GM23248 (cell line): ENCODE measurements around the gene LCLAT1. TPM values are rescaled to one million over a fixed set of nuclear protein-coding genes. Genes with fewer than 3 reads are reported as not detected.

Experiments
- DNase-seq: peaks from one replicate; pipeline ENCODE4 v3.0.0-alpha.2; 2015
- H2AFZ ChIP-seq: fragments of 200-600 bp; sonication (generic); 2 replicates; pipeline ENCODE4 v1.6.1; 2016; ENCODE audit warnings: antibody characterized with exemption
- H3F3A ChIP-seq: fragments of 200-600 bp; sonication (generic); 2 replicates; pipeline ENCODE4 v1.6.1; 2016; ENCODE audit warnings: mild to moderate bottlenecking, antibody characterized with exemption, mixed run types; ENCODE audit not compliant: insufficient read depth
- H3K27ac ChIP-seq: fragments of 200-600 bp; sonication (generic); 2 replicates; pipeline ENCODE4 v1.5.1; 2016; ENCODE audit warnings: mild to moderate bottlenecking
- H3K27me3 ChIP-seq: fragments of 200-600 bp; sonication (generic); replicated peaks from 2 replicates; pipeline ENCODE4 v1.6.1; 2016; ENCODE audit warnings: mild to moderate bottlenecking; ENCODE audit not compliant: insufficient read depth
- H3K36me3 ChIP-seq: fragments of 200-600 bp; sonication (generic); 2 replicates; pipeline ENCODE4 v1.6.1; 2016; ENCODE audit warnings: low read depth, mild to moderate bottlenecking
- H3K4me1 ChIP-seq: fragments of 200-600 bp; sonication (generic); 2 replicates; pipeline ENCODE4 v1.6.1; 2016; ENCODE audit warnings: mild to moderate bottlenecking; ENCODE audit not compliant: insufficient read depth
- H3K4me2 ChIP-seq: fragments of 200-600 bp; sonication (generic); one replicate; pipeline ENCODE4 v1.6.1; 2016; ENCODE audit warnings: mild to moderate bottlenecking; ENCODE audit not compliant: unreplicated experiment
- H3K4me3 ChIP-seq: fragments of 200-600 bp; sonication (generic); 2 replicates; pipeline ENCODE4 v1.5.1; 2016; ENCODE audit warnings: mild to moderate bottlenecking
- H3K79me2 ChIP-seq: fragments of 200-600 bp; sonication (generic); 2 replicates; pipeline ENCODE4 v1.6.1; 2016; ENCODE audit warnings: mild to moderate bottlenecking; ENCODE audit not compliant: insufficient read depth
- H3K9ac ChIP-seq: fragments of 200-600 bp; sonication (generic); 2 replicates; pipeline ENCODE4 v1.6.1; 2016; ENCODE audit warnings: mild to moderate bottlenecking
- H3K9me2 ChIP-seq: fragments of 200-600 bp; sonication (generic); 2 replicates; pipeline ENCODE4 v1.6.1; 2016; ENCODE audit warnings: mixed run types, mild to moderate bottlenecking, moderate library complexity; ENCODE audit not compliant: insufficient read depth
- H3K9me3 ChIP-seq: fragments of 200-600 bp; sonication (generic); one replicate; pipeline ENCODE4 v1.6.1; 2017; ENCODE audit warnings: low read depth
- H4K20me1 ChIP-seq: fragments of 200-600 bp; sonication (generic); 2 replicates; pipeline ENCODE4 v1.6.0; 2016; ENCODE audit not compliant: insufficient read depth
- EZH2 ChIP-seq: fragments of 200-600 bp; sonication (generic); IDR thresholded peaks from 2 replicates; pipeline ENCODE4 v1.6.1; 2018; ENCODE audit warnings: antibody characterized with exemption, mild to moderate bottlenecking; ENCODE audit not compliant: insufficient read depth, poor library complexity, severe bottlenecking
- EZH2phosphoT487 ChIP-seq: fragments of 200-600 bp; sonication (generic); IDR thresholded peaks from 2 replicates; pipeline ENCODE4 v1.6.1; 2018; ENCODE audit warnings: antibody characterized with exemption, moderate library complexity, mild to moderate bottlenecking, low read depth; ENCODE audit not compliant: insufficient read depth
- WGBS, 2 experiments: methylation state at CpG; one replicate each; pipeline ENCODE4 v1.1.6; 2015 to 2017; ENCODE audit warnings: low lambda C conversion rate in 2 of 2, low coverage in 1 of 2; ENCODE audit errors: missing lambda C conversion rate in 2 of 2; 5-methylcytosine and 5-hydroxymethylcytosine counted together
- in situ Hi-C: fragments of 300-500 bp; cut with MboI; formaldehyde crosslinking; loops from 2 replicates; pipeline ENCODE4 v1.15.0; 2020
- polyA plus RNA-seq: library from polyadenylated mRNA; unstranded; fragments of >200 nt; fragmentation: Nextera tagmentation; extraction: Ambion mirVana; gene quantifications from 2 replicates; pipeline ENCODE4 v1.2.1, GENCODE V29; 2016
- total RNA-seq: library from RNA; depleted of rRNA; stranded (reverse); fragments of >200 nt; shearing (Covaris generic); gene quantifications from 2 replicates; pipeline ENCODE4 v1.2.3, GENCODE V29; 2014

Gene LCLAT1
- total and polyA plus RNA-seq, 2 experiments from 2014 or later = 29.7 to 32.3 TPM

DNA sequence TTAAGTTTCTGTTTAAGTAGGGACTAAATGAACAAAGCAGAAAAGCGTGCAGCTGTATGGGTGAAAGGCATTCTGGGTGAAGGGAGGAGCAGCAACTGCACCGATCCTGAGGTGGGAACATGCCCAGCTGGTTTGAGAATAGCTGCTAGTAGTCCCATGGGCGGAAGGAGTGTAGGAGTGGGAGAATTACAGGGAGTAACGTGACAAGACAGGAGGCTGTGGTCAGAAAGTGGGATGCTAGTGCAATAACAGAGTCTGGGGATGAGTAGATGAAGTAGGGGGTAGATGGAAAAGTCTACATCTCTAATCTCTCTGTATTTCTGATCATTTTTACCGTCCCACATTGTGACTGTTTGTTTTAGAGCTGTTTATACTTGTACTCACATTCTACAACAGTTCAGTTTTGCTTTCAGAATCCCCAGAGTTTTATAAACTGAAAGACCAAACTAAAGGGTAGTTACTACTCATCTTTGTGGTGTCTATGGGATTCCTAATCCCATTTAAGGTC, 118.9 kb downstream of the LCLAT1 start:
- Histone ChIP-seq H3F3A (no peaks in the 10 kb centered on the region), H3K27me3 (no peaks in the 10 kb centered on the region), H2AFZ (peak overlapping the region; percentile 44), H3K9me3 (no peaks in the 10 kb centered on the region), H3K79me2 (no peaks in the 10 kb centered on the region), H3K9ac (no peak overlapping the region; the same call in 1 of the 2 replicates), H3K4me1 (peaks cover 15% of the 10 kb centered on the region), H3K4me3 (no peak overlapping the region), H3K36me3 (peaks cover 4% of the 10 kb centered on the region; the same call in 1 of the 2 replicates), H3K9me2 (no peaks in the 10 kb centered on the region), H4K20me1 (no peaks in the 10 kb centered on the region), H3K4me2 (peak overlapping the region; percentile 16), H3K27ac (peak overlapping the region; percentile 45)
- in situ Hi-C loops = no loop called here
- TF ChIP-seq EZH2phosphoT487 = no peak
- TF ChIP-seq EZH2 = no peak
- whole genome bisulfite sequencing, 2 experiments = 47 to 53% methylated on average over 5 of the region's 5 CpGs
- peak; percentile 43 for DNase-seq

DNA sequence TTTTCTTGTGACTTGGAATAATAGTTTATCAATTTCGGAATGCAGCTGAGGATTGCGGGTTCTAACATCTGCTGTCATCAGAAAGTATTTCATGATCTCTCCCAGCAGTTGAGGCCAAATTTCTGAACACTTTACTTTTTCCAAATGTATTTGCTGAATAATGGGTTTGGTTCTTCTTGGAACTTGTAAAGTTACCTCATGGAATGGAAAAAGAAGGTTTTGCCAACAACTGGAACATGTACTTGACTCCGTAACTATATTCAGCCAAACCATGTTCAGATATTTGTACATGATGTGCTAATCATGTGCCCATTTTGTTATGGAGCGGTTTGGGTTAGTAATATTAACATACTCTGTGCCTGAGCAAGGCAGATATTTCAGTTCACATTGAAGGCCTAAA, 119.6 kb downstream of the LCLAT1 start:
- no peak overlapping the region; the same call in 1 of the 2 replicates for H3K9ac ChIP-seq
- peak; percentile 34 for DNase-seq
- no peaks in the 10 kb centered on the region for H3K9me3 ChIP-seq
- no peaks in the 10 kb centered on the region for H3F3A ChIP-seq
- no peaks in the 10 kb centered on the region for H3K79me2 ChIP-seq
- peaks cover 4% of the 10 kb centered on the region; the same call in 1 of the 2 replicates for H3K36me3 ChIP-seq
- H2AFZ ChIP-seq = peak overlapping the region; percentile 44
- TF ChIP-seq EZH2phosphoT487 (no peak), EZH2 (no peak)
- H3K4me1 ChIP-seq = peaks cover 15% of the 10 kb centered on the region
- in situ Hi-C loops = no loop called here
- peak overlapping the region; percentile 16 for H3K4me2 ChIP-seq
- H3K4me3 ChIP-seq = 0 out of 2 replicates have a peak overlapping the region, but pooled peaks have one; percentile 8
- no peaks in the 10 kb centered on the region for H3K9me2 ChIP-seq
- H3K27ac ChIP-seq = peak overlapping the region; percentile 45
- no peaks in the 10 kb centered on the region for H3K27me3 ChIP-seq
- H4K20me1 ChIP-seq = no peaks in the 10 kb centered on the region
- 37 to 39% methylated on average over 4 of the region's 4 CpGs for WGBS, 2 experiments

DNA sequence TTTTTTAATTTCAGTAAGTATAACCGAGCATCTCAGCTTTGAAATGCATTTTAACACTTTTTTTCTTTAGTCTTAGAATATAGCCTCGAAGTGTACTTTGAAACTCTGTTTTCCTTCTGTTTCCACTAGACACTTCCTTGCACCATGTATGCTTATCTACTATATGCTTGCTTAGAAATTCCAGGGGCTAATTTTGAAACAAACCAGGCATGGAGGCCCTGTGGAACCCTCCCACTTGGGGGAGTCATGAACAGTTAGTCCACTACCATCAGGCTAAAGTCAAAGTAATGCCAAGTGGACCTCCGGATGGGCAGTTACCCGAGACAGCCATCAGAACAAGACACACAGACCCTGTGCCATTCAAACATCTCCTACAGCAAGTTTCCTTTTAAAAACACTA, 120.3 kb downstream of the LCLAT1 start:
- Histone ChIP-seq H3K9me2 (no peaks in the 10 kb centered on the region), H3K36me3 (peaks cover 4% of the 10 kb centered on the region; the same call in 1 of the 2 replicates), H3K79me2 (no peaks in the 10 kb centered on the region), H3K27ac (no peak overlapping the region), H3K4me2 (no peak overlapping the region), H3K27me3 (no peaks in the 10 kb centered on the region), H3K4me3 (no peak overlapping the region), H4K20me1 (no peaks in the 10 kb centered on the region), H3K9ac (no peak overlapping the region), H3K9me3 (no peaks in the 10 kb centered on the region), H3K4me1 (peaks cover 15% of the 10 kb centered on the region), H2AFZ (no peak overlapping the region), H3F3A (no peaks in the 10 kb centered on the region)
- 97 to 99% methylated on average over 4 of the region's 4 CpGs for WGBS, 2 experiments
- in situ Hi-C loops = no loop called here
- no peak for DNase-seq
- TF ChIP-seq EZH2phosphoT487 = no peak
- no peak for TF ChIP-seq EZH2

DNA sequence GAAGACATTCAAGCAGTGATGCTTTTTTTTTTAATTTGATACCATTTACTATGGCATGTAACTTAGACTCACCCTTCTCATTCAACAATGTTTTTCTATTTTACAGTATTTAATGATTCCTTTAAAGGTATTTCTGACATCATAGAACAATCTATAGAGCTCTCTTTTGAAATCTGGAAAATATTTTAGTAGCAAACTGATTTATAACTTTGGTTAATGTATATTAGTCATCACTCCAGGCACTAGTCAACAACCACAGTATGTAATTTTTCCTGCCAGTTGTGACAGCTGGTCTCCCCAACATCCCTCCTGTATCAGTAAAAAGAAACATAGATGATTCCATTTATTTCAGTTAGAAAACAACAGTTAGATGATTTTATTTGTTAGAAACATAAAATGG, 122.9 kb downstream of the LCLAT1 start:
- H4K20me1 ChIP-seq = no peaks in the 10 kb centered on the region

More for the DNA sequence above, 122.9 kb downstream of the LCLAT1 start:
- no peaks in the 10 kb centered on the region for H3K27me3 ChIP-seq
- H3F3A ChIP-seq = no peaks in the 10 kb centered on the region
- H3K9ac ChIP-seq = no peak overlapping the region
- in situ Hi-C loops = no loop called here
- peaks cover 4% of the 10 kb centered on the region; the same call in 1 of the 2 replicates for H3K36me3 ChIP-seq
- DNase-seq = peak; percentile 20
- H3K4me3 ChIP-seq = no peak overlapping the region
- H3K9me2 ChIP-seq = no peaks in the 10 kb centered on the region
- H3K4me2 ChIP-seq = no peak overlapping the region
- no peak overlapping the region for H2AFZ ChIP-seq
- H3K27ac ChIP-seq = no peak overlapping the region
- H3K9me3 ChIP-seq = no peaks in the 10 kb centered on the region
- no peaks in the 10 kb centered on the region for H3K79me2 ChIP-seq
- TF ChIP-seq EZH2phosphoT487 (no peak), EZH2 (no peak)
- peaks cover 15% of the 10 kb centered on the region for H3K4me1 ChIP-seq
